SJCRH30 (cell line): ENCODE results near the gene ADCY4. TPM values are rescaled to one million over a fixed set of nuclear protein-coding genes. Genes with fewer than 3 reads are reported as not detected.
"Not testable (repeated sequence)": the region's sequence is repeated elsewhere in the genome, so short reads cannot be mapped to it uniquely, and the experiment has no call there.

Experiments used
- DNase-seq, 2 experiments: peaks; one replicate each; pipeline ENCODE4 v3.0.0-alpha.2; 2015 to 2020
- H3K27ac ChIP-seq: fragments of 250-450 bp; sonication (Bioruptor Pico); 2 replicates; pipeline ENCODE4 v1.5.1; 2020; ENCODE audit warnings: mild to moderate bottlenecking, moderate library complexity
- H3K27me3 ChIP-seq: fragments of 250-450 bp; sonication (Bioruptor Pico); 2 replicates; pipeline ENCODE4 v1.5.1; 2020; ENCODE audit warnings: mild to moderate bottlenecking, moderate library complexity
- H3K36me3 ChIP-seq: fragments of 250-450 bp; sonication (Bioruptor Pico); 2 replicates; pipeline ENCODE4 v1.5.1; 2020; ENCODE audit warnings: mild to moderate bottlenecking, moderate library complexity
- H3K4me1 ChIP-seq: fragments of 250-450 bp; sonication (Bioruptor Pico); 2 replicates; pipeline ENCODE4 v1.5.1; 2020; ENCODE audit warnings: mild to moderate bottlenecking, moderate library complexity
- H3K4me3 ChIP-seq: fragments of 250-450 bp; sonication (Bioruptor Pico); 2 replicates; pipeline ENCODE4 v1.5.1; 2020; ENCODE audit warnings: mild to moderate bottlenecking, moderate library complexity
- H3K9me3 ChIP-seq: fragments of 250-450 bp; sonication (Bioruptor Pico); replicated peaks from 2 replicates; pipeline ENCODE4 v1.5.1; 2020; ENCODE audit warnings: mild to moderate bottlenecking, moderate library complexity
- total RNA-seq: library from RNA; depleted of rRNA; stranded (reverse); fragments of >200 nt; shearing (Covaris generic); gene quantifications from 2 replicates; pipeline ENCODE4 v1.2.3, GENCODE V29; 2014; rRNA removed

ADCY4 gene
- 0.03 TPM in 1 of 2 replicates, not detected in the other for total RNA-seq

- no peak for DNase-seq
- Histone ChIP-seq H3K4me1 (peaks cover 2% of the 10 kb centered on the region; the same call in 1 of the 2 replicates), H3K36me3 (no peaks in the 10 kb centered on the region), H3K4me3 (peak within 1 kb of the TSS; percentile 5; the same call in 1 of the 2 replicates), H3K9me3 (no peaks in the 10 kb centered on the region), H3K27me3 (peaks cover 7% of the 10 kb centered on the region; the same call in 1 of the 2 replicates), H3K27ac (no peak within 1 kb of the TSS)
Observed at GRCh38 chr14:24334431-24335291, at the start of gene ADCY4. Gene ADCY4 (minus strand): TSS chr14:24335071. CDS start chr14:24334652, 419 bp downstream.

- H3K27me3 ChIP-seq, result no peaks in the 10 kb centered on the region
- H3K27ac ChIP-seq, result no peak overlapping the region
- H3K9me3 ChIP-seq, result no peaks in the 10 kb centered on the region
- no peak overlapping the region for H3K4me3 ChIP-seq
- H3K4me1 ChIP-seq, result peaks cover 14% of the 10 kb centered on the region
- no peaks in the 10 kb centered on the region for H3K36me3 ChIP-seq
- DNase-seq, result no peak
Observed at GRCh38 chr14:24384169-24384568, 49.3 kb upstream of the ADCY4 start.

- H3K27me3 ChIP-seq, result no peaks in the 10 kb centered on the region
- no peak for DNase-seq
- peaks cover under 1% of the 10 kb centered on the region for H3K36me3 ChIP-seq
- no peak overlapping the region for H3K27ac ChIP-seq
- no peaks in the 10 kb centered on the region for H3K4me1 ChIP-seq
- H3K4me3 ChIP-seq, result no peak overlapping the region
- no peaks in the 10 kb centered on the region for H3K9me3 ChIP-seq
Observed at GRCh38 chr14:24382064-24382371, 47.1 kb upstream of the ADCY4 start.

- no peaks in the 10 kb centered on the region for H3K27me3 ChIP-seq
- H3K36me3 ChIP-seq, result peaks cover 5% of the 10 kb centered on the region
- DNase-seq, result no peak
- H3K9me3 ChIP-seq, result no peaks in the 10 kb centered on the region
- no peak overlapping the region for H3K4me3 ChIP-seq
- no peak overlapping the region for H3K27ac ChIP-seq
- H3K4me1 ChIP-seq, result no peaks in the 10 kb centered on the region
Observed at GRCh38 chr14:24381363-24382063, 46.6 kb upstream of the ADCY4 start.

- H3K27ac ChIP-seq, result no peak overlapping the region
- H3K36me3 ChIP-seq, result peaks cover 5% of the 10 kb centered on the region
- no peak overlapping the region for H3K4me3 ChIP-seq
- H3K27me3 ChIP-seq, result no peaks in the 10 kb centered on the region
- H3K9me3 ChIP-seq, result no peaks in the 10 kb centered on the region
- H3K4me1 ChIP-seq, result no peaks in the 10 kb centered on the region
- DNase-seq, result no peak
Observed at GRCh38 chr14:24379907-24380730, 45.2 kb upstream of the ADCY4 start.

GRCh38 chr14:24378981-24379906 is 44.4 kb upstream of the ADCY4 start:
- H3K4me1 ChIP-seq, result no peaks in the 10 kb centered on the region
- no peak overlapping the region for H3K27ac ChIP-seq
- H3K4me3 ChIP-seq, result no peak overlapping the region
- no peak for DNase-seq
- H3K36me3 ChIP-seq, result peaks cover 5% of the 10 kb centered on the region
- H3K27me3 ChIP-seq, result no peaks in the 10 kb centered on the region
- H3K9me3 ChIP-seq, result no peaks in the 10 kb centered on the region

GRCh38 chr14:24378327-24378726 is 43.5 kb upstream of the ADCY4 start:
- DNase-seq, result no peak
- H3K27me3 ChIP-seq, result no peaks in the 10 kb centered on the region
- no peak overlapping the region for H3K4me3 ChIP-seq
- H3K27ac ChIP-seq, result no peak overlapping the region
- peaks cover 9% of the 10 kb centered on the region for H3K36me3 ChIP-seq
- H3K4me1 ChIP-seq, result no peaks in the 10 kb centered on the region
- no peaks in the 10 kb centered on the region for H3K9me3 ChIP-seq

GRCh38 chr14:24377657-24378056 is 42.8 kb upstream of the ADCY4 start:
- peaks cover 14% of the 10 kb centered on the region for H3K36me3 ChIP-seq
- no peaks in the 10 kb centered on the region; the same call in 1 of the 2 replicates for H3K4me1 ChIP-seq
- no peaks in the 10 kb centered on the region for H3K27me3 ChIP-seq
- H3K4me3 ChIP-seq, result no peak overlapping the region
- no peak overlapping the region for H3K27ac ChIP-seq
- no peaks in the 10 kb centered on the region for H3K9me3 ChIP-seq
- DNase-seq, result no peak

GRCh38 chr14:24377126-24377525 is 42.3 kb upstream of the ADCY4 start:
- no peak overlapping the region for H3K27ac ChIP-seq
- peaks cover 14% of the 10 kb centered on the region for H3K36me3 ChIP-seq
- DNase-seq, result no peak
- no peaks in the 10 kb centered on the region for H3K9me3 ChIP-seq
- no peaks in the 10 kb centered on the region for H3K27me3 ChIP-seq
- H3K4me1 ChIP-seq, result no peaks in the 10 kb centered on the region; the same call in 1 of the 2 replicates
- H3K4me3 ChIP-seq, result no peak overlapping the region

GRCh38 chr14:24376448-24377070 is 41.7 kb upstream of the ADCY4 start:
- no peaks in the 10 kb centered on the region; the same call in 1 of the 2 replicates for H3K4me1 ChIP-seq
- no peak overlapping the region for H3K4me3 ChIP-seq
- peaks cover 14% of the 10 kb centered on the region for H3K36me3 ChIP-seq
- H3K27me3 ChIP-seq, result no peaks in the 10 kb centered on the region
- no peak for DNase-seq
- no peak overlapping the region for H3K27ac ChIP-seq
- H3K9me3 ChIP-seq, result no peaks in the 10 kb centered on the region

GRCh38 chr14:24372701-24373416 is 38.0 kb upstream of the ADCY4 start:
- Histone ChIP-seq H3K9me3 (no peaks in the 10 kb centered on the region), H3K36me3 (peaks cover 14% of the 10 kb centered on the region)
- DNase-seq, result peak; percentile 29 to 54

GRCh38 chr14:24371605-24372004 is 36.7 kb upstream of the ADCY4 start:
- not testable (repeated sequence) for H3K9me3 ChIP-seq, H3K36me3 ChIP-seq, H3K27ac ChIP-seq, DNase-seq, H3K4me1 ChIP-seq, H3K27me3 ChIP-seq, H3K4me3 ChIP-seq

More at GRCh38 chr14:24372701-24373416, 38.0 kb upstream of the ADCY4 start:
- H3K4me3 ChIP-seq, result no peak overlapping the region
- peaks cover 3% of the 10 kb centered on the region for H3K4me1 ChIP-seq
- H3K27me3 ChIP-seq, result no peaks in the 10 kb centered on the region
- no peak overlapping the region for H3K27ac ChIP-seq

- peaks cover 3% of the 10 kb centered on the region for H3K4me1 ChIP-seq
- no peaks in the 10 kb centered on the region for H3K27me3 ChIP-seq
- no peak overlapping the region for H3K27ac ChIP-seq
- H3K36me3 ChIP-seq, result peaks cover 9% of the 10 kb centered on the region
- DNase-seq, result no peak
- H3K4me3 ChIP-seq, result no peak overlapping the region
- no peaks in the 10 kb centered on the region for H3K9me3 ChIP-seq
Observed at GRCh38 chr14:24370748-24371147, 35.9 kb upstream of the ADCY4 start.
